HG03045 (cell line): ENCODE results near the gene UGT1A6.

Experiments
- ATAC-seq: cut with Tn5 transposase; IDR thresholded peaks from one replicate; pipeline ENCODE4 v1.9.1; 2021; ENCODE audit warnings: mild to moderate bottlenecking, moderate library complexity; ENCODE audit not compliant: unreplicated experiment

Gene UGT1A6

DNA sequence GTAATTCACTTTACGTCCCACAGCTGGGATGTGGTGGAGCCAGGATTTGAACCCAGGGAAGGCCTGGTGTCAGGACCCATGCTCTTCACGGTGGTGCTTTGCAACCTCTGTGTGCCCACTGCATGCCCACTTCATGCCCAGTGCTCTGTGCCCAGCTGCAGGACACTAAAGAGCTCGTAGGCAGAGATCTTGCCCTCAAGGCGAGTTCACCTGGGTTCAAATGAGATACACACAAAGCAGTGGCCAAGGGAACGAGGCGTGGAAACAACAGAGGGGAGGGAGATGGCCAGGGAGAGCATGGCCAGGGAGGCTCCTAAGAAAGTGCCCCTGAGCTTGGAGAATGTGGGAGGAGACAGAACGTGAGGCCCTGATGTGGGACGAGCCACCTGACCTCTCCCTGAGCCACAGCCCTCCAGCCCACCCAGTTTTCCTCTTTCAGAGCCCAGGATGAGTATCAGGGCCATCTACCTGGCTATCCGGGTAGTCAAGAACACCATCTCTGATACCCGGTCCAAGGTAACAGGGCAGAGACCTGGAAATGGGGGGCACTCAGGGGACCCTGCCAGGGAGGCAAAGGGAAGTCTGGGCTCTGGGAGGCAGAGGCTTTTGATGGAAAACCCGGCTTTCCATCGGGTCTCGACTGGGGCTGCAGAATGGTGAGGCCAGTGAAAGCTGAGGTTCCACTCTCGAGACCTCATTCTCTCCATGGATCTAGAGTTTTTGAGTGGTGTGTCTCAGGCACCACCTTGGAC lies 105.8 kb downstream of the UGT1A6 start:
- no peak for ATAC-seq

- ATAC-seq, result no peak
Observed at GRCh38 chr2:233799087-233799665, 106.5 kb downstream of the UGT1A6 start.

DNA sequence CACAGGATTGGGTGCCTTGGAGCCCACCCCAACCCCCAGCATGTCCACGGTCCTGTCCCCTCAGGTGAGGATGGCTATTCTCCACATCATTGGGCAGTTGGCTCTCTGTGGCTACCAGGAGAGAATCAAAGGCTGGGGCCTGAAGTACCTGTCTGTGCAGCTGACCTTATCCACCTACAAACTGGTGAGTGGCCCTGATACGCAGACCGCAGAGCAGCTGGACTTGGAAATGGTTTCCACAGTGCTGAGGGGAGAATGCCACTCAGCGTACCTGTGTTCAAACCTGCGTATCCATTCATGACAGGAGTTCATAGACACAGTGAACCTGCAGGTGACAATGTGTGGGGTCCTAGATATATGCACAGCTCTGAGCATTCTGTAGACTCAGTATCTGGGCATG lies 107.0 kb downstream of the UGT1A6 start:
- no peak for ATAC-seq

DNA sequence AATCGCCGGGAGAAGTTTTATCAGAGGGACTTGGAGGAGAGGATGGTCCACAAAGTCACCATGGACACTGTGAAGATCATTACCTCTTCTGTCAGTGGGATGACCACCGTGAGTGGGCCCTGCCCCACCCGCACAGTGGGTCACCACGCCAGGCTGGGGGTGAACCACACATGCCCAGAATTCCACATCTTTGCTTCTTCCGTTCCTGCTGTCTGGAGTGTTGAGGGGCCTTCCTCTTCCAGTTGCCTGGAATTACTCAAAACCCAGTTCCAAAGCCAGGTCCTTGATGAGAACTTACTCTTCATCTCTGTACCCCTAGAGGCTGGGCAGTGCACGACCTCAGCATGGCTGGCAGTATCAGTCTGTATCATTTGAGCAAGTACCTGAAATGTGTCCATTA lies 107.5 kb downstream of the UGT1A6 start:
- ATAC-seq, result no peak

GRCh38 chr2:233801357-233802131 lies 108.9 kb downstream of the UGT1A6 start:
- no peak for ATAC-seq

DNA sequence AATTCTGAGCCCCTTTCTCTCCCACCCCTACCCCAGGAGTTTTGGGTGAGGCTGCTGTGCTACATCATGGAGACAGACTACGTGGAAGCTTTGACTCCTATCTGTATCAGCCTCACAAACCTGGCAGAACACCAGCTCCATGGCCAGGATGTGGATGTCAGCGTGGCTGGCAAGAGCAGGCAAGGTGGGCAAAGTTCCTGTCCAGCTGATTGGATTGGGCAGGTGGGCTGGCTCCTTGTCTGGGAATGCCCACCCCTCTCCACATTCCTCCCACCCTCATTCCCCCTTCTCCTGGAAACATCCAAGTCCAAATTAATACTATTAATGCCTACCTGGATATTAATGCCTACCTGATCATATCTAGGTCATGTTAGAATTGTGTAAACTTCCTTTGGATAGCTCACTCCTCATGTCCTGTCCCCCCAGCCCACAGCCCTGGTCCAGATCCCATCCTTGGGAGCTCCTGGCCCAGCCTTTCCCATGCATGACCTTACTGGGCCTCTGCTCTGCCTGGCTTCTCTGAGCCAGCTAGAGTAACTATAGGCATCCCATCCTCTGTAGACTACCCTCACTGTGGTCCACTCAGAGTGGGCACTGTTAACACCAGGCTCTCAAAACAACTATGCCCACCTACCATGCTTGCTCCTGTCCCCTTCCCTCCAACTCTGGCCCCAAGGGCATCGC lies 109.6 kb downstream of the UGT1A6 start:
- ATAC-seq, result no peak

- no peak for ATAC-seq
Observed at GRCh38 chr2:233803292-233803911, 110.7 kb downstream of the UGT1A6 start.

GRCh38 chr2:233803994-233804393 lies 111.3 kb downstream of the UGT1A6 start:
- no peak for ATAC-seq

DNA sequence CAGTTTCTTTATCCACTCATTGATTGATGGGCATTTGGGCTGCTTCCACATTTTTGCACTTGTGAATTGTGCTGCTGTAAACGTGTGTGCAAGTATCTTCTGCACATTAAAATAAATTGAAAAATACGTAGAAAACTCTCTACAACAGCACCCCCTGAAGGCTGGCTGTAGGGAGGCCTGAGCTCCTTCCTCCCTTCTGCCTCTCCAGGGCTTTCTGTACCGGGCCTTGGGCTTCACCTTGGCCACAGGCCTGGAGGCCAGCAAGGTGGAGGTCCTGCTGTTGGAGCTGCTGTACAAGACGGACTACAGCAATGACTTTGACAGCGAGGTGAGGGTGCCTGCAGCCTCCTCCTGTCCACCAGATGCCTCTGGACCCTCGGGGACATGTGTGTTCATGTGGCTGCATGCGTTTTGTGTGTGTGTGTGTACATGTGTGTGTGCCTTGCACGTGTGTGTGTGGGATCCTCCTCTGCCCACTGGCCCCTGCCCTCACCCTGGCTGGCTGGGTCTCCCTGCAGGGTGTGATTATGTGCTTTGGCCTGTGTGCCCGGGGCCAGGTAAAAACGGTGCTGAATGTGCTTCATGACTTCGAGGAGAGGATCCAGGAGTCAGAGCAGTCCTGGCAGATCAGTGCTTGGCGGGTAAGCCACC lies 114.7 kb downstream of the UGT1A6 start:
- no peak for ATAC-seq

DNA sequence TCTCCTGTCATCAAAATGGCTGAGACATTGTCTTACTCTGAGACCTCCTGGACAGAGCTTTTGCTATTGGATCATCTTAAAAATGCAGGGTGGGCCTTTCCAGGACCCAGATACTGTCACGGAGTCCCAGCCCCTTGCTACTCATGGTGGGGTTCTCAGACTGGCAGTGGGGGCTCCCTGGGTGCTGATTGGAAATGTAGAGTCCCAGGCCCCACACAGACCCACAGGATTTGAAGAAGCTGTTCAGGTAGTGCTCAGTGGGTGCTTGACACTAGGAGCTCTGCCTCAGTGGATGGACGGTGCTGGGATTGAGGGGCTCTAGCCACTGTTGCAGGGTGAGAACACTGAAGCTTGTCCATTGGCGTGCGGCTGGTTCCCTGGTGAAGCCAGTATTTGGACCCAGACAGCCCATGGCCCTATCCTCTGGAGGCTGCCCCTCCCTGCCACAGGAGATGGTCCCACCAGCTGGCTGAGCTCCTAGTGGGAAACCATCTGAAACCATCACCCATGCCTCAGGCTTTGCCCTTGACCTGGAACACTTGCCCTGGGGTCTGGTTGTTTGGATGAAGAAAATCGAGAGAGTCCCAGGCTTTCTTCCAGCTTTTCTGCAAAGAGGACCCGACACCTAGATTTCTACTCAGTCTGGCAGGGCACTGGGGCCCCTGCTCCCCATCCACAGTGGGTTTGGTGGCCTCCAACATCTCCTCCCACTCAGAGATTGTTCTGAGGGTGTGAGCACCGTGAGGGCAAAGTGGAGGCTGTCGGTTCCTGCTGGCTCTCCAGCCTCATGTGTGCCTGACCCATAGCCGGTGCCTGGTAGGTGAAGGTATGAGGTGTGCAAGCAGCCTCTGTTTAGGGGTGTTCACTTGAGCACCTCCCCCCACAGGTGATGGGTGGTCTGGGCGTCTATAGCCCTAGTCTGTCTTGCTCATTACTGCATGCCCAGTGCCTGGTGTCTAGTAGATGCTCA lies 115.6 kb downstream of the UGT1A6 start:
- ATAC-seq, result no peak

- no peak for ATAC-seq
Observed at GRCh38 chr2:233810385-233810784, 117.7 kb downstream of the UGT1A6 start.

DNA sequence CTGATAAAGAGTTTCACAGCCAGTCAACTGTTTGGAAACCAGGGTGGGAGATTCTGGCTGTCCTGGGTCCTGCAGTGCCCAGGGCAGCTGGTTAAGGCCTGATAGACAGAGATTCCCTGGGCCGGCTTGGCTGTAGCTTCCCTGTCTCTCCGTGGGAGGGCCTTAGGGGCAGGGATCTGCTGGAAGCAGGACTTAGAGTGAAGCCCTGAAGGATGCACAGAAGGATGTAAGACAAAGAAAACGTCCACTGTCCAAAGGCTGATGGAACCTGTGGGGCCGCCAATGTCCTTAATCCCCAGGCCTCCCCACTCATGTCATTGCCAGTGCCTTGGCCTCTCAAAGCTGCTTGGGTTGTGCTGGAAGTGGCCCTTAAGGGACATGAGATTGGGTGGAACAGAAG lies 118.4 kb downstream of the UGT1A6 start:
- no peak for ATAC-seq

GRCh38 chr2:233811732-233812131 lies 119.0 kb downstream of the UGT1A6 start:
- ATAC-seq, result no peak

GRCh38 chr2:233813236-233814055 lies 120.8 kb downstream of the UGT1A6 start:
- no peak for ATAC-seq

- no peak for ATAC-seq
Observed at GRCh38 chr2:233814056-233814835, 121.6 kb downstream of the UGT1A6 start.

- ATAC-seq, result no peak
Observed at GRCh38 chr2:233815861-233816260, 123.2 kb downstream of the UGT1A6 start.

- ATAC-seq, result no peak
Observed at GRCh38 chr2:233816334-233816733, 123.6 kb downstream of the UGT1A6 start.

- no peak for ATAC-seq
Observed at GRCh38 chr2:233816771-233817170, 124.1 kb downstream of the UGT1A6 start.
